Measurements from ENCODE around the gene PEX14.

GRCh38 chr1:10506677-10507047, 31.9 kb downstream of the PEX14 start:
- no peak for TF ChIP-seq CTCF (conservative IDR thresholded peaks at IDR 0.05; ENCODE audit: low read depth in 2 of 2)
- no peak for TF ChIP-seq POLR2AphosphoS5 (IDR thresholded peaks at IDR 0.05; ENCODE audit: low read depth)
- no peak for TF ChIP-seq REST (IDR thresholded peaks at IDR 0.05; ENCODE audit: unreplicated experiment)
- TF ChIP-seq EZH2 (IDR thresholded peaks at IDR 0.05; ENCODE audit: low read depth, unreplicated experiment): no peak
- no peak for TF ChIP-seq CREB1 (CRISPR knock-in tag; IDR thresholded peaks at IDR 0.05; ENCODE audit: low read depth)
- no peak for TF ChIP-seq ZNF331 (CRISPR knock-in tag; IDR thresholded peaks at IDR 0.05; ENCODE audit: low read depth)
- TF ChIP-seq JUNB (IDR thresholded peaks at IDR 0.05; ENCODE audit: unreplicated experiment): no peak
- no peak for TF ChIP-seq EZH2phosphoT487 (IDR thresholded peaks at IDR 0.05; ENCODE audit: unreplicated experiment)

All from GM23338 (cell line).